Ascending aorta (tissue), 2 donors: Measurements from ENCODE around the gene ABHD4. TPM values are rescaled to one million over a fixed set of nuclear protein-coding genes. Genes with fewer than 3 reads are reported as not detected.
"Not testable (repeated sequence)": the region's sequence is repeated elsewhere in the genome, so short reads cannot be mapped to it uniquely, and the experiment has no call there.

ENCODE experiments used
- DNase-seq, 2 donors: peaks; one replicate each; pipeline ENCODE4 v3.0.0-alpha.2; 2019; ENCODE audit warnings: low spot score in 2 of 2
- H3K27ac ChIP-seq, 2 donors: fragments of 200-600 bp; sonication (generic); one replicate each; pipeline ENCODE4 v1.5.1; 2016 to 2017; ENCODE audit warnings: mild to moderate bottlenecking in 1 of 2
- H3K27me3 ChIP-seq: fragments of 200-600 bp; sonication (generic); one replicate; pipeline ENCODE4 v1.5.1; 2017
- H3K36me3 ChIP-seq, 2 donors: fragments of 200-600 bp; sonication (generic); one replicate each; pipeline ENCODE4 v1.5.1; 2016
- H3K4me1 ChIP-seq, 2 donors: fragments of 200-600 bp; sonication (generic); one replicate each; pipeline ENCODE4 v1.5.1; 2016 to 2017; ENCODE audit warnings: mild to moderate bottlenecking in 1 of 2
- H3K4me3 ChIP-seq, 2 donors: fragments of 200-600 bp; sonication (generic); one replicate each; pipeline ENCODE4 v1.5.1; 2016 to 2017; ENCODE audit warnings: mild to moderate bottlenecking in 1 of 2
- H3K9me3 ChIP-seq, 2 donors: fragments of 200-600 bp; sonication (generic); one replicate each; pipeline ENCODE4 v1.5.1; 2016
- CTCF ChIP-seq, 3 experiments: fragments of 200-600 bp in 2 of 3; fragments of 450-650 bp in 1 of 3; sonication (generic) in 2 of 3; IDR thresholded peaks; one replicate each; pipeline ENCODE4 v1.5.1; 2016 to 2019; ENCODE audit warnings: antibody characterized with exemption in 3 of 3, mild to moderate bottlenecking in 1 of 3, moderate library complexity in 1 of 3
- intact Hi-C: fragments of 100-400 bp; cut with DNase I; formaldehyde crosslinking; loops from one replicate; pipeline ENCODE4 v1.15.1; 2023
- total RNA-seq: library from RNA; depleted of rRNA; stranded (reverse); fragments of >200 nt; gene quantifications from one replicate; pipeline ENCODE4 v1.1.0, GENCODE V29; 2016

The ABHD4 gene
- total RNA-seq, 1 donor from 2014 or later: 33.5 TPM

- Histone ChIP-seq H3K27me3 (no peaks in the 10 kb centered on the region), H3K4me1 (peaks cover 6 to 15% of the 10 kb centered on the region in 2 donors), H3K27ac (peak overlapping the region; percentile 70 to 82), H3K36me3 (peaks cover 21 to 30% of the 10 kb centered on the region in 2 donors), H3K4me3 (no peak overlapping the region), H3K9me3 (peaks cover 0 to 3% of the 10 kb centered on the region in 2 donors)
- no peak for TF ChIP-seq CTCF (IDR thresholded peaks at IDR 0.05)
- DNase-seq: peak in 1 of 2 donors; percentile 80
- intact Hi-C loops: loop anchor here (1.0 kb wide), 2 partner anchors 16 to 25 kb away; partner anchors contain the start of genes ABHD4 and DAD1
Observed at GRCh38 chr14:22614240-22614799, 16.2 kb downstream of the ABHD4 start.

GRCh38 chr14:22615765-22616164 lies 17.7 kb downstream of the ABHD4 start:
- H3K27me3 ChIP-seq, DNase-seq, H3K27ac ChIP-seq, H3K9me3 ChIP-seq, intact Hi-C loops, H3K4me3 ChIP-seq: not testable (repeated sequence)
- H3K36me3 ChIP-seq: peaks cover 8 to 15% of the 10 kb centered on the region in 2 donors
- H3K4me1 ChIP-seq: peaks cover 6 to 15% of the 10 kb centered on the region in 2 donors

GRCh38 chr14:22622255-22622654 lies 24.2 kb downstream of the ABHD4 start:
- intact Hi-C loops: no loop called here
- Histone ChIP-seq H3K27ac (no peak overlapping the region), H3K4me1 (no peaks in the 10 kb centered on the region), H3K36me3 (no peaks in the 10 kb centered on the region), H3K4me3 (no peak overlapping the region), H3K9me3 (no peaks in the 10 kb centered on the region), H3K27me3 (no peaks in the 10 kb centered on the region)
- TF ChIP-seq CTCF (IDR thresholded peaks at IDR 0.05): no peak
- no peak for DNase-seq

GRCh38 chr14:22623047-22623446 lies 24.9 kb downstream of the ABHD4 start:
- H3K36me3 ChIP-seq: no peaks in the 10 kb centered on the region
- no peaks in the 10 kb centered on the region for H3K9me3 ChIP-seq
- intact Hi-C loops: no loop called here
- no peaks in the 10 kb centered on the region for H3K27me3 ChIP-seq
- no peak overlapping the region for H3K4me3 ChIP-seq
- TF ChIP-seq CTCF (IDR thresholded peaks at IDR 0.05): no peak
- no peak for DNase-seq
- H3K4me1 ChIP-seq: no peaks in the 10 kb centered on the region
- H3K27ac ChIP-seq: no peak overlapping the region

- Histone ChIP-seq H3K27me3 (no peaks in the 10 kb centered on the region), H3K27ac (no peak overlapping the region), H3K9me3 (no peaks in the 10 kb centered on the region), H3K4me3 (no peak overlapping the region), H3K36me3 (no peaks in the 10 kb centered on the region), H3K4me1 (no peaks in the 10 kb centered on the region)
- intact Hi-C loops: no loop called here
- no peak for TF ChIP-seq CTCF (IDR thresholded peaks at IDR 0.05)
- DNase-seq: peak in 1 of 2 donors; percentile 22
Observed at GRCh38 chr14:22626590-22626989, 28.5 kb downstream of the ABHD4 start.

GRCh38 chr14:22627506-22628263 lies 29.6 kb downstream of the ABHD4 start:
- Histone ChIP-seq H3K9me3 (no peaks in the 10 kb centered on the region), H3K4me3 (no peak overlapping the region), H3K27me3 (no peaks in the 10 kb centered on the region), H3K4me1 (no peaks in the 10 kb centered on the region), H3K36me3 (no peaks in the 10 kb centered on the region), H3K27ac (no peak overlapping the region)
- DNase-seq: no peak
- TF ChIP-seq CTCF (IDR thresholded peaks at IDR 0.05): no peak
- intact Hi-C loops: no loop called here
